Mesodermal cell (in vitro differentiated cells): Measurements from ENCODE around the gene TFEC.
"Not testable (repeated sequence)": the region's sequence is repeated elsewhere in the genome, so short reads cannot be mapped to it uniquely, and the experiment has no call there.

ENCODE experiments used
- H3K27ac ChIP-seq: 2 replicates; pipeline ENCODE4 v1.7.0; 2013; ENCODE audit warnings: mild to moderate bottlenecking, low read depth, low read length, moderate library complexity; ENCODE audit not compliant: severe bottlenecking
- H3K36me3 ChIP-seq: 2 replicates; pipeline ENCODE4 v1.7.1; 2013; ENCODE audit warnings: mild to moderate bottlenecking, low read length, moderate library complexity; ENCODE audit not compliant: control insufficient read depth, insufficient read depth
- H3K4me1 ChIP-seq: one replicate; pipeline ENCODE4 v1.7.1; 2013; ENCODE audit warnings: mild to moderate bottlenecking, low read length; ENCODE audit not compliant: insufficient read depth, control insufficient read depth, poor library complexity, severe bottlenecking
- H3K4me3 ChIP-seq: 2 replicates; pipeline ENCODE4 v1.7.0; 2013; ENCODE audit warnings: low read length, control low read depth, mild to moderate bottlenecking; ENCODE audit not compliant: insufficient read depth, poor library complexity, severe bottlenecking; ENCODE audit errors: extremely low read depth
- H3K9me3 ChIP-seq: 2 replicates; pipeline ENCODE4 v1.7.1; 2013; ENCODE audit warnings: mild to moderate bottlenecking, low read length, moderate library complexity; ENCODE audit not compliant: control insufficient read depth
- WGBS, 2 experiments: methylation state at CpG; one replicate each; pipeline ENCODE4 v1.1.5; 2013; ENCODE audit warnings: missing lambda C conversion rate in 2 of 2; ENCODE audit not compliant: insufficient coverage in 2 of 2; 5-methylcytosine and 5-hydroxymethylcytosine counted together

Gene TFEC

GRCh38 chr7:115933471-115933870 lies 97.1 kb downstream of the TFEC start:
- no peak overlapping the region for H3K27ac ChIP-seq
- no peaks in the 10 kb centered on the region for H3K9me3 ChIP-seq
- no peak overlapping the region for H3K4me3 ChIP-seq
- no CpG with 5 or more reads among the region's 4 CpGs for WGBS, 2 experiments
- no peaks in the 10 kb centered on the region for H3K4me1 ChIP-seq
- no peaks in the 10 kb centered on the region for H3K36me3 ChIP-seq

GRCh38 chr7:115932880-115933279 lies 97.7 kb downstream of the TFEC start:
- H3K4me1 ChIP-seq = no peaks in the 10 kb centered on the region
- H3K4me3 ChIP-seq = no peak overlapping the region
- H3K9me3 ChIP-seq = no peaks in the 10 kb centered on the region
- WGBS, 2 experiments = 56 to 86% methylated on average over 1 of the region's 2 CpGs
- no peak overlapping the region for H3K27ac ChIP-seq
- no peaks in the 10 kb centered on the region for H3K36me3 ChIP-seq

- H3K36me3 ChIP-seq, H3K4me1 ChIP-seq, H3K9me3 ChIP-seq, H3K27ac ChIP-seq, H3K4me3 ChIP-seq: not testable (repeated sequence)
- WGBS, 2 experiments = no CpG with 5 or more reads among the region's 4 CpGs
Observed at GRCh38 chr7:115930184-115930583, 100.4 kb downstream of the TFEC start.

- H3K4me3 ChIP-seq, H3K4me1 ChIP-seq, H3K9me3 ChIP-seq, H3K27ac ChIP-seq, H3K36me3 ChIP-seq: not testable (repeated sequence)
- WGBS, 2 experiments = 100% methylated on average over 1 of the region's 3 CpGs
Observed at GRCh38 chr7:115929736-115930135, 100.8 kb downstream of the TFEC start.

- Histone ChIP-seq H3K4me3 (no peak overlapping the region), H3K9me3 (no peaks in the 10 kb centered on the region), H3K4me1 (no peaks in the 10 kb centered on the region), H3K27ac (no peak overlapping the region), H3K36me3 (no peaks in the 10 kb centered on the region)
- 100% methylated on average over 1 of the region's 2 CpGs; no CpG with 5 or more reads in 1 of the 2 experiments for WGBS, 2 experiments
Observed at GRCh38 chr7:115924411-115924810, 106.2 kb downstream of the TFEC start.

- Histone ChIP-seq H3K4me3 (no peak overlapping the region), H3K9me3 (no peaks in the 10 kb centered on the region), H3K27ac (no peak overlapping the region), H3K4me1 (no peaks in the 10 kb centered on the region), H3K36me3 (no peaks in the 10 kb centered on the region)
- WGBS, 2 experiments = no CpG with 5 or more reads among the region's 1 CpG
Observed at GRCh38 chr7:115920367-115920766, 110.2 kb downstream of the TFEC start.

- Histone ChIP-seq H3K27ac (no peak overlapping the region), H3K9me3 (no peaks in the 10 kb centered on the region), H3K4me1 (no peaks in the 10 kb centered on the region), H3K4me3 (no peak overlapping the region), H3K36me3 (no peaks in the 10 kb centered on the region)
- no CpG with 5 or more reads among the region's 1 CpG for WGBS, 2 experiments
Observed at GRCh38 chr7:115914951-115915350, 115.6 kb downstream of the TFEC start.

GRCh38 chr7:115911465-115911864 lies 119.1 kb downstream of the TFEC start:
- H3K9me3 ChIP-seq = no peaks in the 10 kb centered on the region
- no peaks in the 10 kb centered on the region for H3K4me1 ChIP-seq
- H3K4me3 ChIP-seq = no peak overlapping the region
- H3K36me3 ChIP-seq = no peaks in the 10 kb centered on the region
- no peak overlapping the region for H3K27ac ChIP-seq
- WGBS, 2 experiments = 100% methylated on average over 1 of the region's 3 CpGs; no CpG with 5 or more reads in 1 of the 2 experiments

GRCh38 chr7:115910541-115911164 lies 119.9 kb downstream of the TFEC start:
- Histone ChIP-seq H3K27ac (no peak overlapping the region), H3K36me3 (no peaks in the 10 kb centered on the region), H3K4me1 (no peaks in the 10 kb centered on the region), H3K4me3 (no peak overlapping the region), H3K9me3 (no peaks in the 10 kb centered on the region)
- WGBS, 2 experiments = 10 to 13% methylated on average over 2 of the region's 5 CpGs

GRCh38 chr7:115906731-115907130 lies 123.8 kb downstream of the TFEC start:
- H3K9me3 ChIP-seq = no peaks in the 10 kb centered on the region
- no CpG with 5 or more reads among the region's 1 CpG for WGBS, 2 experiments
- H3K4me3 ChIP-seq = no peak overlapping the region
- no peaks in the 10 kb centered on the region for H3K36me3 ChIP-seq
- no peak overlapping the region for H3K27ac ChIP-seq
- H3K4me1 ChIP-seq = no peaks in the 10 kb centered on the region

GRCh38 chr7:115889669-115889984 lies 140.9 kb downstream of the TFEC start:
- Histone ChIP-seq H3K9me3 (no peaks in the 10 kb centered on the region), H3K4me3 (no peak overlapping the region), H3K36me3 (no peaks in the 10 kb centered on the region), H3K27ac (no peak overlapping the region), H3K4me1 (no peaks in the 10 kb centered on the region)
- 89 to 90% methylated on average over 2 to 3 of the region's 3 CpGs for WGBS, 2 experiments
